A549 treated with Hydrocortisone at 1 μM for 4 hours (cell line): ENCODE data around the gene MELTF. TPM values are rescaled to one million over a fixed set of nuclear protein-coding genes. Genes with fewer than 3 reads are reported as not detected.

Experiments used
- total RNA-seq: library from RNA; stranded (reverse); fragments of 200-300 nt; extraction: Qiagen RNA extraction; gene quantifications from 5 replicates; pipeline ENCODE4 v1.2.3, GENCODE V29; 2022

Gene MELTF
- total RNA-seq = 50.2 to 63.0 TPM (median 56.4 TPM) in 5 replicates

GRCh38 chr3:197029511-197030167 is at the start of gene MELTF:
TSS of gene MELTF (minus strand) at chr3:197029817. CDS start at chr3:197029702, 115 bp downstream.

GRCh38 chr3:196968233-196969133 is 61.1 kb downstream of the MELTF start, which contains the start of gene PIGZ:
TSS of gene PIGZ (minus strand) at chr3:196968833. CDS start at chr3:196952031, 16,802 bp downstream.

Other genes with a start within 250 kb of the MELTF start
- gene SENP5, start 161.9 kb downstream of the MELTF start, total RNA-seq = 5.7 to 6.9 TPM (median 6.2 TPM) in 5 replicates
- gene NCBP2, start 87.3 kb downstream of the MELTF start, total RNA-seq = 38.8 to 53.1 TPM (median 43.0 TPM) in 5 replicates
- gene PIGZ, start 61.0 kb downstream of the MELTF start, total RNA-seq = 1.1 to 1.9 TPM (median 1.5 TPM) in 5 replicates